ENCODE measurements around the gene ELL.

The ELL gene

DNA sequence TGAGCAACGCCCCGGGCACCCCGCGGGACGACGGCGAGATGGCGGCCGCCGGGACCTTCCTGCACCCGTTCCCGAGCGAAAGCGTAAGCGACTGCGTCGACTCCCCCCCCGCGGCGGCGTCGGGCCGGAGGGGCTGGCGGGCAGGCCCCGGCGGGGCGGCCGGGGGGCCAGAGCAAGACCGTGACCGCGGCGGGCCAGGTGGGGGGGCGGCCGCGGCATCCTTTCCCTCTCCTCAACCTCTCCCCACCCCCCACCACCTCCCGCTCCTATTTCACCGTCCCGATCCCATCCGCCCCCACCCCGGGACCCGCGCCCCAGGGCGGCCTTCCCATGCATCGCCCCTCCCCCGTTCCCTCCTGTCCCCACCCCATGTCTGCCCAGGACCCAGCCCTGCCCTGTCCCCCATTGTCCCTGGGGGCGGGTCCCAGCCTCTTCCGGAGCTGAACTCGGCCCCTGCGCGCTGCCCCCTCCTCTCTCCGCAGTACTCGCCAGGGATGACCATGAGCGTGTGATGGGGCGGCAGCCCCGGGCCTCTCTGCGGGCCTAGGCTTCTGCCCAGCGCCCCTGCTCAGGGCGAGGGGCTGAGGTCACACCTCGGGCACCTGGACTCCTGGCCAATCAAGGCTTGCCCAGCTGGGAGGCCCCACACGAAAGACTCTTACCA lies 88.0 kb downstream of the ELL start:
- DNase-seq (ENCODE audit: low read depth) = no peak

DNA sequence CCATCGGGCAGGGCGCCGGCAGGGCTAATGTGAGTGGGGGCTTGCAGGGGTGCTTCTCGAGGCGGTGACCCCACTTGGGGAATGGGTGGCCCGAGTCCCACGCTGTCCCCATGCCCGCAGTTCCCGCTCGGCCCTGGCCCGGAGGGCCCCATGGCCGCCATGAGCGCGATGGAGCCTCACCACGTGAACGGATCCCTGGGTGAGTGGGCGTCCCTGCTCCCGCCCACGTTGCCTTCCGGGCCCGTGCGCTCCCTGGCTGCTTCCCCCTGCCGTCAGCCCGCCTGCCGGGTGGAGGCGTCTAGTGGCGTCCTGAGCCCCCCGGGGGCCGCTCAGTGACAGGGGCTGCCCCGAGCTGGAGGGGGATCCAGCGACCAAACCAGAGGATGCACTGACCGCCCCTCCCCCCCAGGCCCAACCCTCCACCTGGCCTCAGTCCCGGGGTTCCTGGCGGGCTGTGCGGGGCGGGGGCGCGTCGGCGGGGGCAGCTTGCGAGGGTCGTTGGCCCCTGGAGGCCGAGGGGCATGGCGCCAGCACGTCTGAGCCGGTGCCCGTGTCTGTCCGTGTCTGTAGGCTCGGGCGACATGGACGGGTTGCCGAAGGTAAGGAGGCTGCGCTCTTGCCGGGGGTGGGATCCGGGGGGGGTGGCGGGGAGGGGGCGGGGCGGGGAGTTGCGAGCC lies 88.7 kb downstream of the ELL start:
- no peak for DNase-seq (ENCODE audit: low read depth)

DNA sequence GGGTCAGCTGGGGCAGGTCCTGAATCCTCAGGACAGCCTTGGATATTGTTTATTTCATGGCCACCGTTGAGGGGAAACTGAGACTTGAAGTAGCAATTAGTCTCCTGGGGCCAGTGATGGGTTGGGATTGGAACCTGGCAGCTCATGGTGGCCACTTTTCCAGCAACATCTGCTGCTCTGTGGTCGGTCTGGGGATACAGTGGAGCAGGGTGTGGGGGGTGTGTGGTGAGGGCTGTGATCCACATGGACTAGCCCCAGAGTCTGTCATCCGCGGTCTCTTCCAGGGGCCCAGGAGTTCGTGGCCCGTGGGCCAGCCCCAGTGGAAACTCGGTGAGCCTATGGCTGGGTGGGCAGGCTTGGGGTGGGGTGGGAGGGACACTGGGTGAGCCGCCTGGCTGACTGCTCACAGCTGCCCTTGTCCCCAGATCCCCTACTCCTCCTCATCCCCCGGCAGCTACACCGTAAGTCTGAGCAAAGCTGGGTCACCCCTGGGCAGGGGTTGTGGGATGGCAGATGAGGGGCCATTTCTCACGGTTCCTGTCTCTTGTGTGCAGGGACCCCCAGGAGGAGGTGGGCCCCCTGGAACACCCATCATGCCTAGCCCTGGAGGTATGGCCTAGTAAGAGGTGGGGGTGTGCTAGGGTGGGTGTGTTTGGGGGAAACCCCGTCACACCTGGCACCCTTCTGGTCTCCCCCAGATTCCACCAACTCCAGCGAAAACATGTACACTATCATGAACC lies 89.4 kb downstream of the ELL start:
- DNase-seq (ENCODE audit: low read depth) = no peak

DNA sequence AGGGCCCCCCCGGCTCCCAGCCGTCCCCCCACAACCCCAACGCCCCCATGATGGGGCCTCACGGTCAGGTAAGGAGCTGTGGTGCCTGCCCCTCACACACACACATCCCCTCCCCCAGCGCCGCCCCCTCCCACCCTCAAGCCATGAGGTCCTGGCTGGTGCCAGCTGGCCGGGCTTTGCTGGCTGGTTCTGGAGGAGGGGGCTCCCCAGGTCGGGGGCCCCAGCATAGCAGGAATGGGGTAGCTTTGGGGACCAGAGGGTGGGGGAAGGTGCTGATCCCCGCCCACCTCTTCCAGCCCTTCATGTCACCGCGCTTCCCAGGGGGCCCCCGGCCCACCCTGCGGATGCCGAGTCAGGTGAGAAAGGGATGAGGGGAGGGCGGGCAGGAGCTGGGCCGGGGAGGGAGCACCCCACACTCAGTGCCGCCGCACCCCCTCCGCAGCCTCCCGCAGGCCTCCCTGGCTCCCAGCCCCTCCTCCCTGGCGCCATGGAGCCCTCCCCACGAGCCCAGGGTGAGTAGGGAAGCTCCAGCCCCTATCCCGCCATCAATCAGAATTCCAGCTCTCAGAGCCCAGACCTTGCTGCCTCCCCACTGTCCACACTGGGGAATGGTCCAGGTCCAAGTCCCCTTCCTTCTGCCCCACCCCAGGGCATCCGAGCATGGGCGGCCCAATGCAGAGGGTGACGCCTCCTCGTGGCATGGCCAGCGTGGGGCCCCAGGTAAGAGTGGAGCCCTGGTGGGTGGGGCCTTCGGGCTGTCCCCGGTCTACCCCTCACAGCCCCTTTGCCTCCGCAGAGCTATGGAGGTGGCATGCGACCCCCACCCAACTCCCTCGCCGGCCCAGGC lies 90.3 kb downstream of the ELL start:
- no peak for DNase-seq (ENCODE audit: low read depth)

DNA sequence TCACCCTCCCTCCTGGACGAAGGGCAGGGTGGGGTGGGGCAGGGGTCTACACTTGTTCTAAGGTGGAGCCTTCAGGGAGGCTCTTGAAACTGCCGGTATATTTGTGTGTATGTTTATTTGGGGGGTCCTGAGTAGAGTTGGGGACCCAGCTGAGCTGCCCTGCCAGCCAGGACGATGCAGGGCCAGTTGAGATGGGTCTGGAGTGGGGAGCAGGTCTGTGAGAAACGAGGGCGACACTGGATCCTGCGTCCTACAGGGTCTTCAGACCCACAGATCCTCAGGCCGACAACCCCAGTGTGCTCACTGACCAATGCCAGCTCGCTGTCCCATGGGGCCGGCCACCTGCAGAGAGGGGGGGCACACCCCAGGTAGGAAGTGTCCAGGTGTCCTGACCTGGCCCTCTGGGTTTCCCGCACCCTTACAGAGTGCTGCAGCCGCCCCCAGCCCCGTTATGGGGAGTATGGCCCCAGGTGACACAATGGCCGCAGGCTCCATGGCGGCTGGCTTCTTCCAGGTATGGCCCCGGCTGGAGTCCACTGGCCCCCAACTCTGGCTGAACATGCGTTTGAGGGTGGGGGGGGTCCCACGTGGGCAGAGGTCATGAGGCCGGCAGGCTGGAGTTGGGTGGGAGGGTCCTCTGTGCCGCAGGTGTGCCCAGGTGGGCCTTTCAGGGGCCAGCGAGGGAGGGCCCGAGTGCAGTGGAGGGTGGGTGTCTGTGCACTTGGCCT lies 91.3 kb downstream of the ELL start:
- DNase-seq (ENCODE audit: low read depth) = no peak

DNA sequence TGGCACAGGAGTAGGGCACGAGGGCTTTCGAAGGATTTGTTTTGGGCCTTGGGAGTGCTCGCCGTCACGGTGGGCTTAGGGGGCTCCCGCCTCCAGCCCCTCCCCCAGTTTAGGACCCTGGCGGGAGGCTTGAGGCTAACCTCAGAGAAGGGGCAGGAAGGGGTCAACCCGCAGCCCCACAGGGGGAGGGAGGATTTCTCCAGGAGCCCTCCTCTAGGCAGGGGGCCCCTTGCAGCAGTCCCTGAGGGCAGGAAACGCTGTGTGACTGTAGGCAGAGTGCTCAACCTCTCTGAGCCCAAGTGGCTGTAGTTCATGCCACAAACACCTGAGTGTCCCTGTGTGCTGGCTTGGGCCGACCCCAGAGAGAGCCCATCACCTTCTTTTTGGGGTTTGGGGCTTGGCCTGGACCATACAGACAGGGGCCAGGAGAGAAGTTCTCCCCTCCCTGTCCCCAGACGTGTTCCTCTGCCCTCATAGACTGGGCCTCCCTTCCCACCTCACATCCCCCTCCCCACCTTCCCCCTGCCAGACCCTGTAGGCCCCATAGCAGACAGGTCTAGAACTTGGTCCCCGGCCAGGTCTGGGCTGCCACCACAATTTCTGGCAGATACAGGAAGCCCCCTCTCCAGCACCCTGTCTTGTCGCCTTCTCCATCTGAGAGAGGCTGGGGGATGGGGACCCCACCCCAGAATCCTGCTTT lies 92.0 kb downstream of the ELL start:
- DNase-seq (ENCODE audit: low read depth) = no peak

DNA sequence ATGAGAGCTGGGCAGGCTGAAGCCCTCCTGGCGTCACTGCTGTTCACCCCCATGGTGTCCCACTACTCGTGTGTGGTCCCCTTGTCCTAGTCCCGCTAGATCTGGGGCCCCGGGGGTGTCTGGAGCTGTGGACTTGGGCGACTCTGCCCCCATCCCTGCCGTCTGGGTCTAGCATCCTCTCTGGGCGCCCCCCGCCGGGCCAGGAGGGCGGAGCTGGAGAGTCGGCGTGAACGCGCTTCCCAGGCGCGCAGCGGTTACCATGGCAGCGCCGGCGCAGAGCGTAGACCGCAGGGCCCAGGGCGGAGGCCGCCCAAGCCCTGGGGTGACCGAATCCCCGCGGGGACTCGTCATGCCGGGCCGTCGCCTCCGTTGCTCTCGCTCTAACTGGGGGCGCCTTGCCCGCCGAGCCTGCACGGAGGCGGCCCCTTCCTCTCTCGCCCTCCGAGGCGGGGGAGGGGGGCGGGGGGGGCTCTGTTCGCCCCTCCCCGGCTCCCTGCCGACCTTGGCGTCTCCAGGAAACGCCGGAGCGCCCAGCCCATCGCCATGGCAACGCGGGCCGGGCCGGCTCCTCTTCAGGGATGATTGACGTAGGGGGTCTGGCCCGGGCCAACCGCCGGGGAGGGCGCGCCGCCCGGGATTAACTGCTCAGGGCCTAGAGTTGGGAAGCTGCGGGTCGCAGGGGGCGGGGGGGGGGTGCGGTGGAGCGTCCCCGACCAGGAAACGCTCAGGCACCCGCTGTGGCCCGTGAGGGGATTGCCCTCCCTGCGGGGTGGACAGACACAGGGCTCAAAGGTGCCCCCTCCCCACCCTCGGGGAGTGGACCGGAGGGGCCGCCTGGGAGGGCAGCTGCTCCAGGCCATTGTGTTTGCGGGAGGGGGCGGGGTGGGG lies 92.8 kb downstream of the ELL start:
- peak; percentile 83 for DNase-seq (ENCODE audit: low read depth)

DNA sequence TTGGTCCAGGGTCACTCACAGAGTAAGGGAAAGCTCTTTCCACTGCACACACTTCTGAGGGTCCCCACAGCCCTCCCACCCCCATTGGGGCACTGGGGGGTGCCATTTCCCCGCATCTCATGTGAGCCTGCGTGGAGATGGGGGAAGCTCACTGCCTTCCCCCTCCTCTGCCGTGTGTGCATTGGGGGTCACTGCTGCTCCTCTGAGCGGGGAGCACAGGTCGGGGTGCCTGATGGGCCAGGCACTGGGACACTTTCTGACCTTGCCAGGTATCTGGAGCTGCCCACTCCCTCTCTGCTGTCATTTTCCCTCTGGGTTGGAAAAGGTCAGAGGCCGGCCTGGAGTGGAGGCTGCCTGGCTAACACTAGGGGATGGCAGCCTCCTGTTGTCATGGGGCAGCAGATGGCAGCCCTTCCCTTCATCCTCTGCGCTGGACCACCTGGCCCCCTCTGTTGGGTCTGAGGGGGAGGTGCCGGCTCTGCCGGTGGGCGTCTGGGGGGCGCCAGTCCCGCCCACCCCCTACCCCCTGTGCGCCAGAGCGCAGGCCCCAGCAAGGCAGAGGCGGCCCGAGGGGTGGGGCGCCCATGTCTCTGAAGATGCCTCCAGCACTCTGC lies 93.6 kb downstream of the ELL start:
- DNase-seq (ENCODE audit: low read depth) = no peak

DNA sequence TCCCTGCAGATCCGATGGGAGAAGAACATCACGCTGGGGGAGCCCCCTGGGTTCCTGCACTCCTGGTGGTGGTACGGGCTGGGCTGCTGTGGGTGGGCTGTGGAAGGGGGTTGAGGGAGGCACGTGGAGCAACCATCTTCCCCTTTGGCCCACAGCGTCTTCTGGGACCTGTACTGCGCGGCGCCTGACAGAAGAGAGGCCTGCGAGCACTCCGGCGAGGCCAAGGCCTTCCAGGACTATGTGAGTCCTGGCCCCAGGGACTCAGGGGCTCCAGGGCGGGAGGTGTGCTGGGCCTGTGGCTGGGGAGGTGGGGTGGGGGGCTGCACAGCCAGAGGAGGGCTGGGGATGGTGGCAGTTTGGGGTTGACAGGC lies 94.1 kb downstream of the ELL start:
- DNase-seq (ENCODE audit: low read depth) = no peak

DNA sequence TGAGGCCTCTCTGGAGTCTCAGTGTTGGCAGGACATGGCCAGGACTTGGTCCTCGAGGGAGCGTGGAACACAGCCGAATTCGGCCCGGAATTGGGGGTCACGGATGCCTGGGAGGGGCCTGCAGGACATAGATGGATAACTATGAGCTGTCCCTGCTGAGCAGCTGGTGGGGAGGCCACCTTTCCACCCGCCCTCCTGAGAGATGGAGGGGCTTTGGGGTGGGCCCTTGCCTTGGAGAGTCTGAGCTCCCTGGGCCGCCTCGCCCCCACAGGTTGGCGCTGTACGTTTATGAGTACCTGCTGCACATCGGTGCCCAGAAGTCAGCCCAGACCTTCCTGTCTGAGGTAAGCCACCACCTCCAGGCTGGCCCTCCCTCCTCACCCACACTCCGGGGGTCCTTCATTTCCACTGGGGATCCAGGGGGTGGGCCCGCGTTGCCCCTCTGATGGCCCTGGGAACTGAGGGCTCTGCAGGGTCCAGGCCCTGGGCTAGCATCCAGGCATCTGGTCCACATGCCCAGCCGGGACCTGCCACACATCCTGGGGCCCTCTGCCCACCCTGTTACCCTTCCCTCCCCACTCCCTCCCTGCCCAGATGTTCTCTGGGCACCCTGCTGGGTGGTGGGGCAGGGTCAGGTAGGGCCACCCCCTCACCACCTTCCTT lies 94.7 kb downstream of the ELL start:
- no peak for DNase-seq (ENCODE audit: low read depth)

DNA sequence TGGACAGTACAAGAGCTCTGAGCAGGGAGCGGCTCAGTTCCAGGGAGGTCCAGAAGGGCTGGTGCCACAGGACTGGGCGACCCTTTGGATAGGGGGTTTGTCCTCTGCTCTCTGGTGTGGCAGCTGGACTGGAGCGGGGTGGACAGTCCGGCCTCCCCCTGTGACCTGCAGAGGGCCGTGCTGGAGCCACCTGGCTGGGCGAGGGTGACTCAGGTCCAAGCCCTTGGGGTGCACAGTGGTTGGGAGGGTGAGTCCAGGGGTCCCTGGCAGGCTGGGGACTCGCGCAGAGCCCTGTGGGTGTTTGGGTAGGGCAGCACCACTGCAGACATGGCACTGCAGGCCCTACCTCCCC lies 95.5 kb downstream of the ELL start:
- DNase-seq (ENCODE audit: low read depth) = no peak

DNA sequence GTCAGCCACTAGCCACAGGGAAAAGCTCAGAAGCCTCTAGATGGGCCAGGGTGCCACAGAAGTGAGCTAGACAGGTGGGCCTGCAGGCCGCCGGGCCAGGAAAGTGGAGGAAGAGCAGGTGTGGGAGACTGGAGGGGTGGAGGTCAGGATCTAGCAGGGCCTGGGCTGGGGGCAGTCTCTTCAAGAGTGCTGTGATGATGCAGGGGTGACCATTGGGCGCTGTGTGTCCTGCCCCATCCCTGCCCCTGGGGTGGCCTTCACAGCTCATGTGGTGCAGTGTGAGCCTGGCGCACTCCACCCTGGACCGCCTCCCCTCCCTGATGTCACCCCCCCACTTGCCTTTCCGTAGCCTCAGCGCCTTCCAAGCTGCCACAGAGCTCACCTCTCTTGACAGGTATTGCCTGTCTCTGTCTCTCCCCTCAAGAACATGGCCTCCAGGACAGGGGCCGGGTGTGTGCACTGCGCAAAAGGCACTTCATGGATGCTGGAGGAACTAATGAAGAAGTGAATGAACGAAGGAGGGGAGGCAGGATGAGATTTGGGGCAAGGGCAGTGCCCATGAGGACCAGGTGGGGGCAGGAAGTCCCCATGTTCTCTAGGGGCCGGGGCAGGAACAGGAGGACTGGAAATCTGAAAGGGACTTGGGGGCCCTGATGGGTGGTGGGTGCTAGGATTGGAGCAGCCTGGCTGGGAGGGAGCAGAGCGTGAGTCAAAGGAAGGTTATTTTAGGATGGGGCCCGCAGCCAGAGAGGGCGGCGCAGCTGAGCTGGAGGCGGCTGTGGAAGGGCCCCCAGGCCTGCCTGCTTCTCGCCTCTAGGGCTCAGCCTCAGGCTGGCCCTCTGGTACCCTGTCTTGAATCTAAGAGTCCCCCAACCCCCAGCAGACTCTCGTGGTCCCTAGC lies 96.1 kb downstream of the ELL start:
- no peak for DNase-seq (ENCODE audit: low read depth)

DNA sequence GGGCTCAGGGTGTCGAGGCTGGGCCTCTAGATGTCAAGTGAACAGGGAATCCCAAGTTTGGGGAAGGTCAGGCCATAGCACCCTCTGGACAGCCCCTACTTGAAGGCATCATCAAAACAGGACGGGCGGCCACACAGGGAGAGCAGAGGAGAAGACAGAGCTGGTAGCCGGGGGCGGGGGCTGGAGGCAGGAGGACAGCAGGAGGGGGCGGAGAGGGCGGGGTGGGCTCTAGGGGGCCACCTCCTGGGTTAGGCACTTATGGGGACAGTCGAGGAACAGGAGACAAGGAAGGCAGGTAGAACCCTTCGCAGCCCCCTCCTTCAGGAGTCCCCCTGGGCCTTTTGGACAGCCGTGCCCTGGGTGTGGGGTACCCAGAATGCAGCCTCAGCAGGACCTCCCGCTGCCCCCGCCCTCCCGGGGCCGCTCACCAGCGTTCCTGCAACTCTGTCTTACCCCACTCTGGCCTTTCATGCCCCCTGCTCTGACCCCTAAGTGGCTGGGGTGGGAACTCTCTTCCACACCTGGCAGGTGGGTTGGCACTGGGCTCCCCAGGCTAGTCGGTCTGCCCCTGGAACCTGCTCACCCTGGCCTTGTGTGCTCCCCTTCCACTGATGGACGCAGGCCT lies 96.9 kb downstream of the ELL start:
- no peak for DNase-seq (ENCODE audit: low read depth)

DNA sequence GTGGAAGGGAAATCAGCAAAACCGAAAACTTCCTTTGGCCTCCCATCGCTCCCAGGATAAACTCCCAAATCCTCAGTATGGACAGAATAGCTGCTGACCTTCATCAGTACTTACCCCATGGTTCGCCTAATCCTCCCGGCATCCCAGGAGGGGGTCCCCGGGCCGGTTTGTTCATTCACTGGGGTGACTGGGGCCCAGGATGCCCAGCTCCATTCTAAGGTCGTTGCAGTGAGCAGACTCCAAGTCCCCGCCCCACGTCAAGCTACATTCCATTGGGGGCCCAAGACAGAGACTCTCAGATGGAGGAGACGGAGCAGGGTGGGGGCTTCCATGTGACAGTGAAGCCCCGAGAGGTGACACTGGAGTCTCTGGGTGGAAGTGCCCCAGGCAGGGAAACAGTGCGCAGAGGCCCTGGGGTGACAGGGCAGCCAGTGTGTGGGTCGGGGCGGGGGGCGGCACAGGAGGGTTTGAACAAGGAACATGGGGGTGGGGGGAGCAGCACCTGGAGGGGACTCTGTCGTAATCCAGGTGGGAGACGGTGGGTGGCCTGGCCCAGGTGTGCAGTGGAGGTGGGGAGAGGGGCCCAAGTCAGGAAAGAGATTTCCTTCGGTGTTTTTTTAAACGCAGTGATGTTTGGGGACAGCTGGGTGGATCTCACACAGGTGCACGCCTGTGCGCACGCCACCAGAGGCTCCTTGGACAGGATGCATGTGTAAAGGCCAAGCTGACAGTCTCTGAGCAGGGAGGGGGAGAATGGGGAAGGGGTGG lies 97.6 kb downstream of the ELL start:
- DNase-seq (ENCODE audit: low read depth) = no peak

DNA sequence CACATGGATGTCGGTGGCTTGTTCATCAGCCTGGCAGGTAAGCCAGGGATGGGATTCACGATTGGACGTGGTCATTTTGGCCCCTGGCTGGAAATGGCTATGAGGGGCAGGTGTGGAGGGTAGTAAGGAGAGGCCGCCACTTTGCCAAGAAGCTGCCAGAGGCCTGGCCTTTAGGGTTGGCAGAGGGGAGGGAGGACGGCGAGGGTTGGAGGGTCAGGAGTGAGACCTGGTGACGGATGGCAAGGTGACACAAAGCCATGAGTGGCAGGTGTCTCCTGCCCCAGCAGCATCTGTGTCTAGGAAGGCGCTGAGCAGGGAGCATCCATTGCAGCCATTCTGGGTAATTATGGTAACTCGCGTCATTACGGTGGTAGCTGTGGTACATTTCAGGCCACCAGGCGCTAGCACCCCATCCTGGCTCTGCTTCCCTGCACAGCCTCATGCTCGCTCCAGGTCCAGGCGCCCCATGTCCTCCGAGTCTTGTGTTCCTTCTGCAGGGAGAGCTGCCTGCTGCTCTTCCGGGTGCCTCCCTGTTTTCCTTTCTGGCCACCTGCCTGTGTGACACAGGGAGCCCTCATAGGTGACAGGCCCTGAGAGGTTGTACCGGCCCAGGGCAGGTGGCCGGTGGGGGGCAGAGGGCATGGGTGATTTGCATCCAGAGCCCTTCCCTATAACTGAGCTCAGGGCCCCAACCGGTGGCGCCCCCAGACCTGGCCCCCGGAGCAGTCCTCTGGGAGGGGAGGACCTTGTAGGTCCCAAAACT lies 98.4 kb downstream of the ELL start:
- DNase-seq (ENCODE audit: low read depth) = no peak

DNA sequence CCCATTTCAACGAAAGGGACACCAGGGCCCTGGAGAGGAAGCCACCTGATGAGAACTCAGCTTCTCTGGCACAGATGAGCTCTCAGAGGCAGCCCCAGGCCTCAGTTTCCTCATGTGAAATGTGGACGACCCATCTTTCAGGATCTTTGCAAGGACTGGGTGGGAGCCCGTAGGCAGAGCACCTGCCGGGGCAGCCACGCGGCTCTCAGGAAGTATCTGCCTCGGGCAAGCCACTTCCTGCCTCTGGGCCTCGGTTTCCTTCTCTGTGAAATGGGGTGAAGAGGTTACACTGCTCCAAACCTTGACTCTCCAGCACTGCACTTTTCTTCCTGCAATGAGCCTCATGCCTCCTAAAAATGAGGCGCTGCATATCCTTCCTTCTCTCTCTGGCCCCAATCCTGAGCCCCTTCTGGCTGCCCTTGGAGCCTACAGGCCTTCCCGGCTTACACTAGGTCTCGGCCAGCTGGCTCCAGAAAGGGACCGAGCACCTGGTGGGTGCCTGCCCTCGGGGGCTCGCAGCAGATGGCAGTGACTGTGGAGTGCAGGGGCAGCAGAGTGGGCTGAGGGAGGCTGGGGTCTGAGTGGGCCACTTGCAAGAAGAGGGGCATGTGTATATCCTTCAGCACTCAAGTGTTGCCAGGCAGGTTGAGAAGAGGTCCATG lies 99.2 kb downstream of the ELL start:
- DNase-seq (ENCODE audit: low read depth) = no peak
